H9 (cell line): ENCODE data around the gene GPR83. TPM values are rescaled to one million over a fixed set of nuclear protein-coding genes. Genes with fewer than 3 reads are reported as not detected.

Experiments used
- DNase-seq: peaks from one replicate; pipeline ENCODE4 v3.0.0-alpha.2; 2017
- H2AFZ ChIP-seq: one replicate; pipeline ENCODE4 v1.6.1; 2013; ENCODE audit warnings: mild to moderate bottlenecking, low read length, control low read depth, moderate library complexity
- H2AK5ac ChIP-seq: 2 replicates; pipeline ENCODE4 v1.6.1; 2013; ENCODE audit warnings: low read length, control low read depth, mixed read lengths; ENCODE audit not compliant: insufficient read length
- H2BK120ac ChIP-seq: one replicate; pipeline ENCODE4 v1.6.1; 2013; ENCODE audit warnings: low read depth, mild to moderate bottlenecking, low read length, control low read depth, inconsistent platforms; ENCODE audit not compliant: poor library complexity, severe bottlenecking
- H2BK12ac ChIP-seq: 2 replicates; pipeline ENCODE4 v1.6.1; 2013; ENCODE audit warnings: low read length, control low read depth, mixed read lengths, low read depth; ENCODE audit not compliant: insufficient read length
- H2BK15ac ChIP-seq: 2 replicates; pipeline ENCODE4 v1.6.1; 2013; ENCODE audit warnings: low read depth, low read length, control low read depth
- H2BK20ac ChIP-seq: one replicate; pipeline ENCODE4 v1.6.1; 2013; ENCODE audit warnings: low read depth, mild to moderate bottlenecking, low read length, control low read depth, inconsistent platforms; ENCODE audit not compliant: poor library complexity, severe bottlenecking
- H2BK5ac ChIP-seq: 2 replicates; pipeline ENCODE4 v1.6.1; 2013; ENCODE audit warnings: low read length, control low read depth, mixed read lengths; ENCODE audit not compliant: insufficient read length
- H3K14ac ChIP-seq: 2 replicates; pipeline ENCODE4 v1.6.1; 2013; ENCODE audit warnings: low read length, control low read depth; ENCODE audit not compliant: insufficient read depth
- H3K18ac ChIP-seq: 2 replicates; pipeline ENCODE4 v1.6.1; 2013; ENCODE audit warnings: low read depth, mild to moderate bottlenecking, mixed read lengths, low read length, control low read depth; ENCODE audit not compliant: insufficient read length
- H3K23ac ChIP-seq: 2 replicates; pipeline ENCODE4 v1.6.1; 2013; ENCODE audit warnings: low read length, control low read depth, mixed read lengths, low read depth; ENCODE audit not compliant: insufficient read length
- H3K23me2 ChIP-seq: 2 replicates; pipeline ENCODE4 v1.6.1; 2013; ENCODE audit warnings: low read depth, mild to moderate bottlenecking, mixed read lengths, low read length, control low read depth; ENCODE audit not compliant: insufficient read length, poor library complexity, severe bottlenecking
- H3K27ac ChIP-seq: 2 replicates; pipeline ENCODE4 v1.5.1; 2013; ENCODE audit warnings: low read length, control low read depth, mixed read lengths, low read depth; ENCODE audit not compliant: insufficient read length
- H3K27me3 ChIP-seq: 2 replicates; pipeline ENCODE4 v1.6.1; 2013; ENCODE audit warnings: low read length, control low read depth, inconsistent platforms; ENCODE audit not compliant: insufficient read depth
- H3K4ac ChIP-seq: 2 replicates; pipeline ENCODE4 v1.6.1; 2013; ENCODE audit warnings: low read depth, mild to moderate bottlenecking, control low read depth, inconsistent platforms, low read length, moderate library complexity
- H3K4me1 ChIP-seq: 2 replicates; pipeline ENCODE4 v1.6.1; 2013; ENCODE audit warnings: low read length, control low read depth, inconsistent platforms; ENCODE audit not compliant: insufficient read depth
- H3K4me2 ChIP-seq: 2 replicates; pipeline ENCODE4 v1.6.1; 2013; ENCODE audit warnings: low read length, control low read depth, mixed read lengths; ENCODE audit not compliant: insufficient read length, insufficient read depth
- H3K56ac ChIP-seq: 2 replicates; pipeline ENCODE4 v1.6.1; 2013; ENCODE audit warnings: low read depth, mild to moderate bottlenecking, mixed read lengths, low read length, control low read depth; ENCODE audit not compliant: insufficient read length
- H3K79me1 ChIP-seq: 2 replicates; pipeline ENCODE4 v1.6.1; 2013; ENCODE audit warnings: low read depth, mild to moderate bottlenecking, moderate library complexity, low read length, control low read depth, inconsistent platforms; ENCODE audit not compliant: insufficient read depth, poor library complexity, severe bottlenecking
- H3K79me2 ChIP-seq: 2 replicates; pipeline ENCODE4 v1.6.1; 2013; ENCODE audit warnings: low read length, control low read depth, inconsistent platforms; ENCODE audit not compliant: insufficient read depth
- H3K9ac ChIP-seq: 2 replicates; pipeline ENCODE4 v1.6.1; 2013; ENCODE audit warnings: low read length, control low read depth, mixed read lengths; ENCODE audit not compliant: insufficient read length; ENCODE audit errors: extremely low read depth
- H3K9me3 ChIP-seq: one replicate; pipeline ENCODE4 v1.6.1; 2013; ENCODE audit warnings: low read depth, low read length, inconsistent platforms; ENCODE audit not compliant: control insufficient read depth
- H3T11ph ChIP-seq: one replicate; pipeline ENCODE4 v1.6.1; 2013; ENCODE audit warnings: mild to moderate bottlenecking, low read length, control low read depth, inconsistent platforms
- H4K20me1 ChIP-seq: one replicate; pipeline ENCODE4 v1.6.1; 2013; ENCODE audit not compliant: control insufficient read depth, insufficient read length, insufficient read depth
- H4K5ac ChIP-seq: 2 replicates; pipeline ENCODE4 v1.6.1; 2013; ENCODE audit warnings: low read depth, mild to moderate bottlenecking, mixed read lengths, low read length, control low read depth; ENCODE audit not compliant: insufficient read length
- H4K8ac ChIP-seq: replicated peaks from 2 replicates; pipeline ENCODE4 v1.6.1; 2013; ENCODE audit warnings: low read length, control low read depth, mixed read lengths, low read depth; ENCODE audit not compliant: insufficient read length
- H4K91ac ChIP-seq: 2 replicates; pipeline ENCODE4 v1.6.1; 2013; ENCODE audit warnings: low read depth, mild to moderate bottlenecking, moderate library complexity, mixed read lengths, low read length, control low read depth; ENCODE audit not compliant: insufficient read length
- H3K27ac Mint-ChIP-seq, 3 experiments: 2 replicates in 2 of 3; 3 replicates in 1 of 3; pipeline ENCODE4 v1.8.0; 2020 to 2021; ENCODE audit warnings: mixed read lengths in 3 of 3, mild to moderate bottlenecking in 1 of 3, moderate library complexity in 1 of 3
- H3K27me3 Mint-ChIP-seq: 2 replicates; pipeline ENCODE4 v1.8.0; 2021; ENCODE audit warnings: low read depth, mild to moderate bottlenecking, moderate library complexity, mixed read lengths
- H3K36me3 Mint-ChIP-seq, 3 experiments: 2 replicates in 2 of 3; 3 replicates in 1 of 3; pipeline ENCODE4 v1.8.0; 2020 to 2021; ENCODE audit warnings: low read depth in 3 of 3, mixed read lengths in 3 of 3; ENCODE audit not compliant: insufficient read depth in 1 of 3
- H3K4me1 Mint-ChIP-seq, 2 experiments: 2 replicates each; pipeline ENCODE4 v1.8.0; 2020; ENCODE audit warnings: mixed read lengths in 2 of 2
- H3K4me3 Mint-ChIP-seq, 2 experiments: 2 replicates in 1 of 2; 3 replicates in 1 of 2; pipeline ENCODE4 v1.8.0; 2020 to 2021; ENCODE audit warnings: mild to moderate bottlenecking in 2 of 2, mixed read lengths in 2 of 2, moderate library complexity in 1 of 2
- H3K9me3 Mint-ChIP-seq, 2 experiments: 2 replicates in 1 of 2; 3 replicates in 1 of 2; pipeline ENCODE4 v1.8.0; 2020; ENCODE audit warnings: mild to moderate bottlenecking in 2 of 2, mixed read lengths in 2 of 2, moderate library complexity in 1 of 2
- WGBS: extraction: QIAGEN DNeasy Blood & Tissue Kit; methylation state at CpG from one replicate; pipeline ENCODE4 v1.1.7; 2013; ENCODE audit warnings: missing lambda C conversion rate, low lambda C conversion rate, mixed read lengths; ENCODE audit not compliant: insufficient read length; ENCODE audit errors: extremely low coverage; 5-methylcytosine and 5-hydroxymethylcytosine counted together
- total RNA-seq: library from RNA; stranded (reverse); gene quantifications from 2 replicates; pipeline ENCODE4 v1.2.1, GENCODE V29; 2021
- TF ChIP-seq, protein P1 (sequence below): fragments of 200-600 bp; sonication (generic); conservative IDR thresholded peaks from 3 replicates; pipeline ENCODE4 v1.8.0; 2021; ENCODE audit warnings: antibody characterized with exemption, mild to moderate bottlenecking

Gene GPR83
- total RNA-seq, 1 experiment from 2014 or later, result not detected

DNA sequence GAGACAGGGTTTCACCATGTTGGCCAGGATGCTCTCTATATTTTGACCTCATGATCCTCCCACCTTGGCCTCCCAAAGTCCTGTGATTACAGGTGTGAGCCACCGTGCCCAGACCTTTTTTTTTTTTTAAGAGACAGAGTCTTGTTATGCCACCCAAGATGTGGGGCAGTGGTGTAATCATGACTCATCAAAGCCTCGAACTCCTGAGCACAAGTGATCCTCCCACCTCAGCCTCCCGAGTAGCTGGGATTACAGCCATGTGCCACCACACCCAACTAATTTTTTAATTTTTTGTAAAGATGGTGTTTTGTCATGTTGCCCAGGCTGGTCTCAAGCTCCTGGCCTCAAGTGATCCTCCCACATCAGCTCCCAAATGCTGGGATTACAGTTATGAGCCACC is 59.0 kb downstream of the GPR83 start:
- H3K9me3 Mint-ChIP-seq, result peaks cover 22 to 24% of the 10 kb centered on the region in 2 experiments
- no peak overlapping the region for H2BK12ac ChIP-seq
- no peak overlapping the region for H4K91ac ChIP-seq
- H4K20me1 ChIP-seq, result no peaks in the 10 kb centered on the region
- H2BK20ac ChIP-seq, result no peak overlapping the region
- H2AFZ ChIP-seq, result no peak overlapping the region
- no peaks in the 10 kb centered on the region for H3K23me2 ChIP-seq
- H3T11ph ChIP-seq, result no peak overlapping the region
- no peaks in the 10 kb centered on the region; the same call in 1 of the 2 replicates for H3K27me3 Mint-ChIP-seq
- peaks cover 16 to 21% (median 18%) of the 10 kb centered on the region in 3 experiments for H3K36me3 Mint-ChIP-seq
- H3K4ac ChIP-seq, result no peak overlapping the region
- no peak overlapping the region for H3K18ac ChIP-seq
- H3K4me1 Mint-ChIP-seq, result peaks cover 5 to 9% of the 10 kb centered on the region in 2 experiments; a peak in 3 of 4 replicates
- H3K79me1 ChIP-seq, result no peaks in the 10 kb centered on the region
- H2BK120ac ChIP-seq, result no peak overlapping the region
- no peak overlapping the region for H3K56ac ChIP-seq
- no peak overlapping the region for H3K27ac ChIP-seq
- no peak overlapping the region for H4K5ac ChIP-seq
- no peak overlapping the region for H3K23ac ChIP-seq
- H3K4me2 ChIP-seq, result no peak overlapping the region
- H2AK5ac ChIP-seq, result no peak overlapping the region
- no peak overlapping the region for H3K14ac ChIP-seq
- no peaks in the 10 kb centered on the region for H3K4me1 ChIP-seq
- no peak overlapping the region; a peak in 1 of 7 replicates for H3K27ac Mint-ChIP-seq
- H3K4me3 Mint-ChIP-seq, result no peak overlapping the region
- no peak overlapping the region for H2BK5ac ChIP-seq
- DNase-seq, result no peak
- TF ChIP-seq, protein P1, sequence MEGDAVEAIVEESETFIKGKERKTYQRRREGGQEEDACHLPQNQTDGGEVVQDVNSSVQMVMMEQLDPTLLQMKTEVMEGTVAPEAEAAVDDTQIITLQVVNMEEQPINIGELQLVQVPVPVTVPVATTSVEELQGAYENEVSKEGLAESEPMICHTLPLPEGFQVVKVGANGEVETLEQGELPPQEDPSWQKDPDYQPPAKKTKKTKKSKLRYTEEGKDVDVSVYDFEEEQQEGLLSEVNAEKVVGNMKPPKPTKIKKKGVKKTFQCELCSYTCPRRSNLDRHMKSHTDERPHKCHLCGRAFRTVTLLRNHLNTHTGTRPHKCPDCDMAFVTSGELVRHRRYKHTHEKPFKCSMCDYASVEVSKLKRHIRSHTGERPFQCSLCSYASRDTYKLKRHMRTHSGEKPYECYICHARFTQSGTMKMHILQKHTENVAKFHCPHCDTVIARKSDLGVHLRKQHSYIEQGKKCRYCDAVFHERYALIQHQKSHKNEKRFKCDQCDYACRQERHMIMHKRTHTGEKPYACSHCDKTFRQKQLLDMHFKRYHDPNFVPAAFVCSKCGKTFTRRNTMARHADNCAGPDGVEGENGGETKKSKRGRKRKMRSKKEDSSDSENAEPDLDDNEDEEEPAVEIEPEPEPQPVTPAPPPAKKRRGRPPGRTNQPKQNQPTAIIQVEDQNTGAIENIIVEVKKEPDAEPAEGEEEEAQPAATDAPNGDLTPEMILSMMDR, result no peak
- H3K27me3 ChIP-seq, result no peaks in the 10 kb centered on the region
- H3K9ac ChIP-seq, result no peak overlapping the region
- H3K79me2 ChIP-seq, result no peaks in the 10 kb centered on the region
- H4K8ac ChIP-seq, result no peak overlapping the region
- WGBS, result no CpG with 5 or more reads among the region's 3 CpGs
- H2BK15ac ChIP-seq, result no peak overlapping the region
- peaks cover 7% of the 10 kb centered on the region for H3K9me3 ChIP-seq
